Measurements from ENCODE around the gene DNAAF3.
"Not testable (repeated sequence)": the region's sequence is repeated elsewhere in the genome, so short reads cannot be mapped to it uniquely, and the experiment has no call there.

The DNAAF3 gene

DNA sequence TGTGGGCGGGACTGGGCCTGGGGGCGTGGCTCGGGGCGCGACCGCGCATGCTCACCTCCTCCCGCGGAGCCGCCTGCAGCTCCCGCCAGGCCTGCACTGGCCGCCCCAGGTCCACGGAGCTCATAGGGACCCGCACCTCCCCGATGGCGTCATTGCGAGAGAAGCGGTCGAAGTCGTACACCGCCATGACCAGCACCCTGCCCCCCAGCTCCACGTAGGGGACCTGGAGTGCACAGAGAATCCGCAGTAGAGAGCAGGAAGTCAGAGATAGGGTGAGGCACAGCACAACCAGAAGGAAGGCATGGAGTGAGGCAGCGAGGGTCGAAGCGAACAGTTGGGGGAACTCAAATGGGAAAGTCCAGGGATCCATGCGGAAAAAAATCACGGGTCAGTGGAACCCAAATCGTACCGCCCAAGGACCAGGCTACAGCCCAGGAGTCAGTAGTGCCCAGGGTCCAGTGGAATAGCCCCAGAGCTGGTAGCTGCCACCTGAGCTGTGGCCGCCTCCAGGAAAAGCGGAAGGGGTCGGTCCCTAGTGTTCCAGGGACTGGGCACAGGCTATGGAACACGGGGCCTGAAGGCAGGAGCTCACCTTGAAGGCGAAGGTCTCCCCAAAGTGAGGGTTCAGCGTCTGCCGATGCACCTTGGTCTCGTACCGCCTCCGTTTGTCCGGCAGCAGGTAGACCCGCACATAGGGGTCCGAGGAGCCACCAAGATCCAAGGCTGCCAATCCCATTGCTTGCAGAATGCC is 8.9 kb upstream of the DNAAF3 start:
- no peak for DNase-seq

DNA sequence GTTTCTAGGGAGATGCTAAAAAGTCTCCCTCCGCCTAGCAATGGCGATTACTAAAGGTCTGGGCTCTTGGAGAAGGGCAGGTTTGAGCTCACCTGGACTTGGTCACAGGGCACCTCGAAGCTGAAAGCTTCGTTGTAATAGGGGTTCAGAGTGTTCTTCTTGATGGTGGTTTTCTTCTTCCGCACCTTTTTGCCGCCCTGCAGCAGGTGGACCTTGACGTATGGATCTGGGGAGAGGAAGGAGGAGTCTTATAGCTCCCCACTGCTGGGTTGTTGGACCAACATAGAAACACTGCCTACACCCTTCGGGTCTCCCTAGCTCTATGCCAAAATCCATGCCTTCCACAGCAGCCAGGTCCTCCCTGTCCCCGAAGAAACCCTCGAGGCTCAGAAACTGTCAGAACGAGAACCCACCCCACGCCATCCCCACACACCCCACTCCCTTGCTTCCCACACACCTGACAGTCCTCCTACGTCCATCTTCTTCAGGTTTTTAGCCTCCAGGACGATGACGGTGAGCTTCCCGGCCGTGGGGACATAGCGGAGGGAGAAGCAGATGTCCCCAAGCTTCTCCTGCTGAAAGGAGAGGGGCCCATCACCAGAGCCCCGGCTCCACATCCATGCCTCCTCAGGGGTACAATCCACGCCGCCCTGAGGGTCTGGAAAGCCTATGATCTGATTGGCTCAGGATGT is 8.2 kb upstream of the DNAAF3 start:
- no peak for DNase-seq

DNA sequence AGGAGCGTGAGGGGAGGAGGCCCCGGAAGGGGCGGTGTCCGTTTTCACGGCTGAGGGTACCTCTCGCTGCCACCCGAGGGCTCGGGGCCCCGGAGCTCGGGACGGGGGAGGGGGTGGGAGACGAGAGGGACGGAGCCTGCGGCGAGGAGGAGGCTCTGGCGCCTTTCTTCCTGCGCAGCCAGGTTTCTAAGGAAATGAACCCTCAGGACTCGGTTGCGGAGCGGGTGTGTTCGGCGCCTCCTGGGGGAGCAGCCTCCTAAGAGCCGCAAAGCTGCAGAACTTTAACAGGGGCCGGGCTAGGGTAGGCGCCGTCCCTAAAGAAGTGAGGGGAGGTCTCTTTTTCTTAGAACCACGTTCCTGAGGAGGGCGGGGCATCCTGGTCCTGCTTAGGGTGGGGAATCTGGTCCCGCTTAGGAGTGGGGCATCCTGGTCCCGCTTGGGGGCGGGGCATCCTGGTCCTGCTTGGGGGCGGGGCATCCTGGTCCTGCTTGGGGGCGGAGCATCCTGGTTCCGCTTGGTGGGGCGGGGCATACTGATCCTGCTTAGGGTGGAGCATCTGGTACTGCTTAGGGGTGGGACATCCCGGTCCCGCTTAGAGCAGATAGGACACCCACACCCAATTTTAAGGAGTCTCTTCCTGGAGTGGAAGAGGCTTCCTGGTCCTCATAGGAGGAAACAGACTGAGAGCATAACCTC is 7.4 kb upstream of the DNAAF3 start:
- DNase-seq: peak; percentile 52

DNA sequence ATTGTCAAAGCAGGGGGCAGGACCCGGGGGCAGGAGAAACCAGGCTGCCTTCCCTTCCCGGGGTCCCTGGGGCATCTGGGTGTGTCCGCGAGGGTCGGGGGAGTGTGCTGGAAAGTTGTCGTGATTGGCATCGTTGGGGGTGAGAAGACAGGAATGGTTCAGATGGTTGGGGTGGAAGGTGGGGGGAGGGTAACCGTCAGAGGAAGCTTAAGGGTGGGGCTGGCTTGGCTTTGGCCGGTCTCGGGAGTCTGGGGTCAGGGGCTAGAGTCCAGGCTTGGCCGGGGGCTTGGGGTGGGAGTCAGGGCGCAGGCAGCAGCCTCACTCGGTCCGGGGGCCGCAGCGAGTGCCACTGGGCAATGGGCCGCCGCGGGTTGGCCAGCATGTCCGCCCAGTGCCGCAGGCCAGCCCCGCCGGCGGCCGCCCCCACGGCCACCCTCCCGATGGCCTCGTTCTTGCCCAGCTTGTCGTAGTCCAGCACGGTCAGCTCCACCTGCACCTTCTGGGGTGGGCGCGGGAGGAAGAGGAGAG is 6.8 kb upstream of the DNAAF3 start:
- no peak for DNase-seq

DNA sequence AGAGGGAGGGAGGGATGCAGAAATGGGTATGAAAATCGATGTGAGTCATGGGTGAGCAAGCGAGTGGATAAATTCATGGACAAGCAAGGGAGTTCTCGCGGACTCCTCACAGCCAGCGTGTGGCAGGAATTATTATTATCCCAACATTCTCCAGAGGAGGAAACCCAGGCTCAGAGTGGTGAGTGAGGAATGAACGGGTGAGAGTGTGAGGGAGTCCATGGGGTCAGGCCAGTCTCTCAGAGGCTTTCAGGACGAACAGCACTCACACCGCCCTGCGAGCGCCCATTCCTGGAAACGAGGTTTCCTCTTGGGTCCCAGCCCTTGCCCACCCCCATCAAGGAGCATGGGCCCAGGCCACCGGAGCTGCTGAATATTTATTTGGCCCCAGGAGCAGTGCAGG is 6.3 kb upstream of the DNAAF3 start:
- no peak for DNase-seq

DNA sequence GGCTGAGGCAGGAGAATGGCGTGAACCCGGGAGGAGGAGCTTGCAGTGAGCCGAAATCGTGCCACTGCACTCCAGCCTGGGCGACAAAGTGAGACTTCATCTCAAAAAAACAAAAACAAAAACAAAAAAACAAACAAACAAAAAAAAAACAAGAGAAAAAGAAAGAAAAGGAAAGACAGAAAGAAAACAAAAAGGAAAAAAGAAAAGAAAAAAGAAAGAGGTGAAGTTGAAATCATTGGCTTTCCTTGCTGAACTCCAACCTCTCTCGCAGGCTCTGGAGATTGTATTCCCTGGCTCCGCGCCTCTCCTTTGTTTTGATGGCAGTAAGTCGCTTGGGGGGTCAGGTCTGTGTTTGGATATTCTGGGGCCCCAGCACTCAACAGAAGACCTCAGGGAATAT is 5.9 kb upstream of the DNAAF3 start:
- DNase-seq: not testable (repeated sequence)

DNA sequence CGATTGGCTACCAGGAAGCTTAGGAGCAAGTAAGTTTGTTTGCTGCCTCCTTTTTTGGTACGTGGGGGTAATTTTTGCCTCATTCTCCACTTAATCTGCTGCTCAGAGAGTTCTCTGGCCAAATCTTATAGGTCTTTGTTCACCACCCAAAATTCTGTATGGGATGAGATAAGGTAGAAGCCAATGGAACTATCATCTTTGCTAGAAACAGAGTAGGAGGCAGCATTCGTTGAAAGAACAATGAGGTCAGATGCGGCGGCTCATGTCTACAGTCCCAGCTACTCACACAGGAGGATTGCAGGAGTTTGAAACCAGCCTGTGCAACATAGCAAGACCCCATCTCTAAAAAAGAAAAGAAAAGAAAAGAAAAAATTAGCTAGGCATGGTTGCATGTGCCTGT is 5.0 kb upstream of the DNAAF3 start:
- no peak for DNase-seq

DNA sequence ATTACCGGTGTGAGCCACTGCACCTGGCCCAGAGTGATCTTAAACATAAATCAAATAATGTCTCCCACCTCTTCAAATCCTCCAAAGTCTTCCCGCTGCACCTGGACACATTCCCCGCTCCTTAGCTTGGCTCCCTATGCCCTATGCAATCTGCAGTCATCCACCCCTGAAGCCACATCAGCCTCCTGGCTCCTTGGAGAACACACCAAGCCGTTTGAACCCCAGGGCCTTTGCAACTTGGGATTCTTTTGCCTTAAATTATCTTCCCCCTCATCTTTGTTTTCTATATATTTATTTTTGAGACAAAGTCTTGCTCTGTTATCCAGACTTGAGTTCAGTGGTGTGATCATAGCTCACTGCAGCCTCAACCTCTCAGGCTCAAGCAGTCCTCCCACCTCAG is 2.7 kb upstream of the DNAAF3 start:
- no peak for DNase-seq

DNA sequence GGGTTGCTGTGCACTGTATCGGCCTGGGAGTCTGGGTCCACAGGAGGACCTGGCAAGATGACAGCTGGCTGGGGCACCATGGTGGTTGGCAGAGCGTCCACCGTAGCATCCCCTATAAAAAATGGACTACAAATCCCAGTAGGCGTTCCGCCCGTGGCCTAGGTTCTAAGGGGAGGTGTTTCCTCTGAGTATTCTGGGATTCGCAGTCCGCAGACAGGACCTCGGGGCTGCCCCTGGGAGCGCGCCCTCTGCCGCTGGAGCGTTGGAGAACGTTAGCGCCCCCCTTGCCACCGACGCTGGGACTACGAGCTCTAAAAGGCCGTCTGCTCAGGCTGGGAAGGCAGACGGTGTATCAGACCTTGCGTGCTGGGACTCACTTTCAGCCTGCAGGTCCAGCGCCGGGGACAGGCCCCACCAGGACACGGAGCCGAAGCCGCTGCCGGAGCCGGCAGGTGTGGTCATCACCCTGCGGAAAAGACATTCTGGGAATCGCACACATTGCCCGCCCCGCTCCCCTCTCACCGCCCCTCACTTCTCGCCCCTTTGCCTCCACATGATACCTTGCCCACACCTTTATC is 372 bp downstream of the DNAAF3 start:
- peak; percentile 50 for DNase-seq

DNA sequence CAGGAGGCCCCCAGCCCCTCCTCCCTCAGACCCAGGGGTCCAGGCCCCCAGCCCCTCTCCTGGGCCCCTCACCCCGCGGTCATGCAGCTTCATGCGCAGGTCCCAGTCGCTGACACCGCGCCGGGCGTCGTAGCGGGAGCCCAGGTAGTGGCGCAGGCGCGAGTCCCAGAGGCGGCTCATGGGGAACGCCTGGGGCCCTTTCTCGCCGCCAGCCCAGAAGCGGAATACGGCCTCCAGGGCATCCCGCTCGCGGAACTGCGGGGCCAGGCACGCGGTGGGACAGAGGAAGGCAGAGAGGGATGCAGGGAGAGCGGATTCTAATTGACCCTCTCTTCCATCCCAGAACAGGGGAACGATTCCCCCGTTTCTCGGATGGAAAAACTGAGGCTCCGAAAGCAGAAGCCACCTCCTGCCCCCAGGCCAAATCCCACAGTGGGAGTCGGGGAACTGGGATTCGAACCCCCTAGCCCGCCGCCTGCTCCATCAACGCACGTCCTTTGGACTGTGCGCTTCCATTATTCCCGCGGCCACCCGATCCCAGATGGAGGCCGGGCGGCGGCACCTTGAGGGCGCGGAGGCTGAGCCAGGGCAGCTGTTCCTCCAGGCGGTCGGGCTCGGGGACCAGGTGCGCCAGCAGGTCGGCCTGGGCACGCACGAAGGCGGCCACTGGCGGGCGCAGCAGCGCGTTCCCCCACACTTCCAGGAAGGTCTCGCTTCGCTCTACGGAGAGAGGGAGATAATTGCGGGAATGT is 4.7 kb downstream of the DNAAF3 start:
- DNase-seq: no peak

DNA sequence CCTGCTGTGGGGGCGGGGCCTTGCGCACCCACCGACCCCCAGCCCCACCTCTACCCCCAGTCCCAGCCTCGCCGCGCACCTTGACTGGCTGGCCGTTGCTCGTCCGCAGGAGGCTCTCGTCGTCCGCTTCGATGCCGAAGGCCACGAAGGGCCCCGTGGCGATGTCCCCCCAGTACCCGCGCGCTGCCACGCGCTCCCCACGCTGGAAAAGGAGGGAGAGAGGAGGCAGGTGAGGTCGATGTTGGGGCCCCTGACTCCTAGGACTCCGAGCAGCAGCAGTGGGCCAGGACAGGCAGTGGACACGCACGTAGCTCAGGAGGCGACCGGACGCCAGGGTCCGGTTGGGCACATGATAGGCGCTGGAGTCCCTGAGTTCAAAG is 5.4 kb downstream of the DNAAF3 start:
- DNase-seq: no peak

DNA sequence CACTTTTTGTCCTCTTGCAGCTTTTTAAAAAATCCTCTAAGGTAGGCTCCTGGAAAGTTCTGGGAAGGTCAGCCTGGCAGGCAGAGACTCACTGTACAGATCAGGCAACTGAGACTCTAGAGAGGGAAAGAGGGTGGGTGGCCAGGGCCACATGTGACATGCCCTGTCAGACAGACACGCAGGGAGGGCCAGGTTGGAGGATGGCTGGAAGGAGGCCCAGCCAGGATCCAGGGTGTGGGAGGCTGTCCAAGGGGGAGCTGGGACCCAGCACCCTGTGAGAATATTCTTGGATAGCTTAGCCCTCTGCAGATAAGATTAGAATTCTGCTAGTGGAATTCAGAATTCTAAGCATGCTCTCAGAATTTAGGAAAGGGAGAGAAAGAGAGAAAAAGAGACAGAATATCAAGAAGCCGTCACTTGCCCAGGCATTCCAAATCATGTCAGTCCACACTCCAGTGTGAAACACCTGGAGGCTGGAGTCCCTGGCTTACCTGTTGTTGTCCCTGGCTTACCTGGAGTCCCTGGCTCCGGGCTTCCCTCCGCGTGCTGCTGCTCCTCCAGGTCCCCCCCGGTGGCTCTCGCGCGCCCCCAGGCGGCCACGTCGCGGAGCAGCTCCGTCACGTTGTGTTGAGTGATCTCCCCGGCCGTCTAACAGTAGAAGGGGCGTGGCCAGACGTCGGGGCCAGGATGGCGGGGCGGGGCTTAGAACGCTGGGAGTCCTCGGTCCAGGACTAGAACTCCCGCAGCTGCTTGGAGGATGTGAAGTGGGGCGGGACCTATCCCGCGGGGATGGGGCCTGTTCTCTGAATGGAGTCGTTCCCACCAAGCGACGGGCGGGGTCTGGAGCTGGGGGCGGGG is 6.1 kb downstream of the DNAAF3 start:
- peak; percentile 95 for DNase-seq

DNA sequence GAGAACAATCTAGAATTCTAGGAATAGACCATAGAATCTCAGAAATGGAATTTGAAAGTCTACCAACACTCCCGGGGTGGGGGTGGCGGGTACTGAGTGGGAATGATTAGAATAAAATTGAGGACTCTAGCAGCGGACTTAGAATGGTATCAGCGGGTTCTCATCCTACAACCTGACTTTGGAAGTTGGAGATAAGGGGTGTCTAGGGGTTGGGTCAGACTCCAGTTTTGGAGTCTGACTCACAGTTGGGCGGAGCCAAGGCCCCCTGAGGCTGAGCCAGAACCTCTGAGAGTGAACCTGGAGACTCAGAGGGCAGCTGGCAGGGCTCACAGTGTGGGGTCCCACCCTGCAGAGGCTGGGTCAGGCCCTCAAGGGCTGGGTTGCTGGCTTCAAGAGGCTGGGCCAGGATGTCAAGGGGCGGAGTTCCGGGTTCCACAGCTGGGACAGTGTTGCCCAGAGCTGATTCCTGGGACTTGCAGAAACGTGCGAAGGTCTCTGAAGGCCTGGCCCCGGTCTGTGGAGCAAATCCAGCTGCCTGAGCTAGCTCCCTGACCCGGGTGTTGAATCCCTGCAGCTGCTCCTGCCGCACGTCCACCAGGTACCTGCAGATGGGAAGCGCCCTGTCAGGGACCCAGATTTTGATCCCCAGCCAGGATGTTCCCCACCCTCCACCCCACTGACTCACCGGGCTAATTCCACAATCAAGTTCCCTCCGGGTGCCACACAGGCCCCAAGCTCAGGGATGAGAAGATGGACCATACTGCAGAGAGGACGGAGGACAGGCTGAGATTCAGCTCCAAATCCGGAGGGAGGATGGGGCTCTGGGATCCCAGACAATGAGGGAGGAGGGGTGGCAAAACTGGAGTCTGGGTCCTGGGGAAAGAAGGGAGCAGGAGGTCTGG is 7.3 kb downstream of the DNAAF3 start:
- no peak for DNase-seq

DNA sequence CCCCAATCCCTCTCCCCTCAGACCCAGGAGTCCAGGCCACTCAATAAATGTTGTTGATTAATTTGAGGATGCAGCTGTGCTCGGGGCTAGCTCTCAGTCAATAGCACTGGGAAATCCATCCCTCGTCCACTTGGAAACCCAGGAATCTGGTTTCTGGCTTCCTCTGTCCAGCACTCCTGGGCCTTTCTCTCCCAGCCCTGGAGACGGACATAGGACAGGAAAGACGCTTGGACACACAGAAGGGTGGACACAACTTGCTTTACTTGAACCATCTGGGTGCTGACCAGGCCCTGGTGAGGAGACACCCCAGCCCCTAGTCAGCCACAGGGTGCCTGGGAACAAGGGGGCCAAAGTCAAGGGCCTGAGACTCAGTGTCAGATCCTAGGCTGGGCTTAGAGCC is 8.0 kb downstream of the DNAAF3 start:
- DNase-seq: no peak

DNA sequence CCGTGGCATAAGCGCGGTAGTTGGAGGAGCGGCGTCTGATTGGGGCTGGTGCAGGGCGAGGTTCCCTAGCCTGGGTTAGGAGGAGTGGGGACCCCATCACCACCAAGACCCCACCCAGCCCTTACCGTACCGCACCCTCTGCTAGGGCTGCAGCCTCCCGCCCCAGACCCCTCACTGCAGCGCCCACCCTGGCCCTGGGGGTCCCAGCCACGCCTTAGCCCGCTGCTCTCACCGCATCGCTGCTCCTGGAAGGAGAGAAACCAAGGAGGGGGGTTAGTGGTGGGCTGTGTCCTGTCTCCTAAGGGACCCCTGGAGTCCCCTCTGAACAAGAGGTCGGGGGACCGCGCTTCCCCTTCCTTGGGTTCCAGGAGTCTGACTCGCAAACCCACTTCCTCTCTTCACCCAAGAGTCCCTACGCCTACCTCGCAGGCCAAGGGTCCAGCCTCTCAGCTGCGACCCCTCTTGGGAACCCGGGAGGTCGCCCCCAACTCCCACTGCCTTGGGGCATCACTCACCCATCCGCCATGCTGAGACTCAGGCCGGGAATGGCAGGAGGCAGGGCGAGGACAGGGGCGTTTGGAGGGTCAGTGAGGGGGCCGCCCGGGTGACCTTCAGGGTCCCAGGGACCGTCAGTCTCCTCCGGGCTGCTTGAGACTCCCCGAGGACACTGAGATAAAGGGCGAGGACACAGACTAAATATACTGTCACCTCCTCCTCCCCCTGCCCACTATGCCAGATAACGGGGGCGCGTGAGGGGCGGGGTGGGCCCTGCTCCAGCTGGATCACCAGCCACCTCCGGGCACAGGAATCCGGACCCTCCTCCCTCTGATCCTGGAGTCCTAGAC is 9.1 kb downstream of the DNAAF3 start, which contains the start of gene TNNI3:
TNNI3 (minus strand) TSS at position 669 of the 845 bp plus-strand sequence; CDS start at position 526, 143 bp downstream.
- DNase-seq: no peak

DNA sequence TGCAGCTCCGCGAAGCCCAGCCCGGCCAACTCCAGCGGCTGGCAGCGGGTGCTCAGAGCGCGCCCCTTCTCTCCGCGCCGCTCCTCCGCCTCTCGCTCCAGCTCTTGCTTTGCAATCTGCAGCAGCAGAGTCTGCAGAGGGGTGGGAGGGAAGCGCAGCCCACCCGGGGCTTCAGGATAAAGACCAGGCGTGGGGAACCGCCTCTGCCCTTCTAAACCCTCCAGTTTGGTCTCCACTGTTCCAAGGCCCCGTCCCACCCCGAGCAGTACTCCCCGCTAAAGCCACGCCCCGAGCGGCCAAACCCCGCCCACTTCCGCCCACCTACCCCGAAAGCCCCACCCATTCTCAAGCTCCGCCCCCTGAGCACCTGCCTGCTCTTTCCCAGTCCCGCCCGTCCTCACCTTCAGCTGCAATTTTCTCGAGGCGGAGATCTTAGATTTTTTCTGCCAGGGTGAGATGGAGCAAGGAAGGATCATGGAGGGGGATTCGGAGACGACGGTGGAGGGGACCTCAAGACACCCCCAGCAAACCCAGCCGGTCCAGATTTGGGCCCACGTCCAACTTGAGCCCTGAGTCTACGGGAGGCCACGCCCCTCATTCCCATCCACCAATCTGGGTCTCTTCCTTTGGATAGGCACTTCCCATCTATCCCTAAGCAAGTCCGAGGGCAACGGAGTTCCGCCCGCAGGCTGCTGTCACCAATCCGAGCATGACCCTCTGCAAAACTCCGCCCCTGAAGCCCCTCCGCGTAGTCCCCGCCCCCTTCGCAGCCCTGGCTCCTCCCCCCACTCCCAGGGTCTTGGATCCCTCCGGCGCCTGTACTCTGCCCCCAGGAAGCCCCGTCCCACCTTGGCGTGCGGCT is 10.0 kb downstream of the DNAAF3 start:
- peak; percentile 51 for DNase-seq

DNA sequence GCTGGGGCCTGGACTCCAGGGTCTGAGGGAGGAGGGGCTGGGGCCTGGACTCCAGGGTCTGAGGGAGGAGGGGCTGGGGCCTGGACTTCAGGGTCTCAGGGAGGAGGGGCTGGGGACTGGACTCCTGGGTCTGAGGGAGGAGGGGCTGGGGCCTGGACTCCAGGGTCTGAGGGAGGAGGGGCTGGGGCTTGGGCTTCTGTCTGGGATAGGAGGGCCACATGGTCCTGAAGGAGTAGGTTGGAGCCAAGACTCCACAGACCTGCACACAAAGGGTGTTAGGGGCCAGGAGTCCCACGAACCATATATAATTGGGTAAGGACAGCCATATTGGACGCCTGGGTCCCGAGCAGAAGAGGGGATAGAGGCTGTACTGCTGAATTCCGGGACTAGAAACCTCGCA is 10.6 kb downstream of the DNAAF3 start:
- not testable (repeated sequence) for DNase-seq

DNA sequence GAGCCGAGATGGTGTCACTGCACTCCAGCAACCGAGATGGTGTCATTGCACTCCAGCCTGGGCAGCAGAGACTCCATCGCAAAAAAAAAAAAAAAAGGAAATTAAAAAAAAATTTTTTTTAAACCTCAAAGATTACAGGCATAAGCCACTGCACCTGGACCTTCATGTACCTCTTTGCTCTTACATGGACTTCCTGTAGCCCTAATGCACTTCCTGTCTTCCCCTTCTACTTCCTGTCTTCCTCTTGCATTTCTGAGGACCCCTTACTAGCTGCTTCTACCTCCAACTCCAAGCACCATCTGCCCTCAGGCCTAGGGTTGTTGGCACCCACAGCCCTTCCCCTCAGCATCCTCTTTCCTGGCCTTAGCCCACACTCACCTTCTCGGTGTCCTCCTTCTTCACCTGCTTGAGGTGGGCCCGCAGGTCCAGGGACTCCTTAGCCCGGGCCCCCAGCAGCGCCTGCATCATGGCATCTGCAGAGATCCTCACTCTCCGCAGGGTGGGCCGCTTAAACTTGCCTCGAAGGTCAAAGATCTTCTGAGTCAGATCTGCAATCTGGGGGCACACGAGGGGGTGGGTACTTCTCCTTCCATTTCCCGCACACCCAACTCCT is 12.7 kb downstream of the DNAAF3 start:
- DNase-seq: no peak

All from activated CD4-positive, alpha-beta T cell treated with anti-CD3 and anti-CD28 coated beads, Interleukin-2, Interleukin-6, amounts not matched to agents 100 ng/mL and 50 ng/mL, durations not matched to agents 16 hours and 8 hours (primary cell).